AG04450 (cell line): ENCODE data around the gene SERPINA4. TPM values are rescaled to one million over a fixed set of nuclear protein-coding genes. Genes with fewer than 3 reads are reported as not detected.

Experiments used
- CTCF ChIA-PET: fragments of 300-600, 350-600 bp; formaldehyde crosslinking; extraction: SDS; loops from one replicate; lab custom pipeline; 2022; ENCODE audit warnings: antibody characterized with exemption, inconsistent platforms; lab: Charles Lee
- POLR2A ChIA-PET: fragments of 350-600 bp; formaldehyde crosslinking; extraction: SDS; loops from one replicate; lab custom pipeline; 2021; ENCODE audit warnings: antibody characterized with exemption, inconsistent platforms; lab: Yijun Ruan, JAX
- DNase-seq: peaks from one replicate; pipeline ENCODE4 v3.0.0-alpha.2; 2011; ENCODE audit warnings: low read depth, low spot score
- H3K27ac ChIP-seq: one replicate; pipeline ENCODE4 v1.5.1; 2012; ENCODE audit warnings: low read depth, low read length, control low read depth
- H3K27me3 ChIP-seq: one replicate; pipeline ENCODE4 v1.6.0; 2012; ENCODE audit warnings: low read length; ENCODE audit not compliant: control insufficient read depth, insufficient read depth
- H3K4me3 ChIP-seq: 2 replicates; pipeline ENCODE4 v1.5.1; 2011; ENCODE audit warnings: mild to moderate bottlenecking, low read depth, low read length, control low read depth
- H3K9me3 ChIP-seq: 2 replicates; pipeline ENCODE4 v1.5.1; 2012; ENCODE audit warnings: low read length; ENCODE audit not compliant: control insufficient read depth, insufficient read depth
- polyA plus RNA-seq: library from polyadenylated mRNA; depleted of rRNA; stranded (reverse); fragments of >200 nt; gene quantifications from 2 replicates; pipeline ENCODE4 v1.2.3, GENCODE V29; 2011
- TF ChIP-seq, protein P1 (sequence below): IDR thresholded peaks from 2 replicates; pipeline ENCODE4 v1.5.1; 2011; ENCODE audit warnings: low read depth, low read length, control low read depth, inconsistent platforms

The SERPINA4 gene
- polyA plus RNA-seq, 1 experiment = not detected

DNA sequence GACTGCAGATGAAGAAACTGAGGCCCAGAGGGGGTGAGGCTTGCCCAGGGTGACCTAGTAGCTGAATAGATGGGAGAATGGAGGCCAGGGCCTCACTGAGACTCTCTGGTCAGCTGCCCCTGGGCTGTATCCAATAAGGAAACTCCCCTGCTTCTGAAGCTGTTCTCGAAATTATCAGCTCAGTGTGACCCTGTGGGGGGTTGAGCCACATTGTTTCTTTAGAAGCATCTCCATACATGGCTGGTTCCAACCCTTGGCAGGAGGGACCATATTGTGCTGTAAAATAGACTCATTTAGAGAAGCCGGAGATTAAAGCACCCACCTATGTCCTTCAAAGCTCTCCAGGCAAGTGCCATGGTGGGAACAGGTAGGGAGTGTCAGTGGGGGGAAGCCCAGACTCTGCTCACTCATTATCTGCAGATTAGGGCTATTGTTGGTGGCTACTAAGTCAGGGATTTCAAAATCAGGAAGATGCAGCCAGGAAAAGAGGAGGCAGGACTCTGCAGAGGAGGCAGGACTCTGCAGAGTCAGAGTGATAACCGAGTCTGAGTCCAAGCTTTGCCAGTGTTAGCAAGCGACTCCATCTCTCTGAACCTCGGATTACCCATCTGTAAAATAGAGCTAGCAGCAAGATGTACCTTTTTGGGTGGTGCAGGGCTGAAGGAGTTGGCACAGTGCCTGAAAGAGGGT lies 23.5 kb downstream of the SERPINA4 start:
- no peaks in the 10 kb centered on the region for H3K9me3 ChIP-seq
- H3K27me3 ChIP-seq = peaks cover 15% of the 10 kb centered on the region
- H3K4me3 ChIP-seq = no peak overlapping the region
- no peak for DNase-seq
- ChIA-PET CTCF (interaction anchor here (1.2 kb wide), 1 partner anchor 15 kb away, joined by 3 read pairs; no protein-coding TSS in a partner anchor), POLR2A (no interaction called here)
- H3K27ac ChIP-seq = no peak overlapping the region
- TF ChIP-seq, protein P1, sequence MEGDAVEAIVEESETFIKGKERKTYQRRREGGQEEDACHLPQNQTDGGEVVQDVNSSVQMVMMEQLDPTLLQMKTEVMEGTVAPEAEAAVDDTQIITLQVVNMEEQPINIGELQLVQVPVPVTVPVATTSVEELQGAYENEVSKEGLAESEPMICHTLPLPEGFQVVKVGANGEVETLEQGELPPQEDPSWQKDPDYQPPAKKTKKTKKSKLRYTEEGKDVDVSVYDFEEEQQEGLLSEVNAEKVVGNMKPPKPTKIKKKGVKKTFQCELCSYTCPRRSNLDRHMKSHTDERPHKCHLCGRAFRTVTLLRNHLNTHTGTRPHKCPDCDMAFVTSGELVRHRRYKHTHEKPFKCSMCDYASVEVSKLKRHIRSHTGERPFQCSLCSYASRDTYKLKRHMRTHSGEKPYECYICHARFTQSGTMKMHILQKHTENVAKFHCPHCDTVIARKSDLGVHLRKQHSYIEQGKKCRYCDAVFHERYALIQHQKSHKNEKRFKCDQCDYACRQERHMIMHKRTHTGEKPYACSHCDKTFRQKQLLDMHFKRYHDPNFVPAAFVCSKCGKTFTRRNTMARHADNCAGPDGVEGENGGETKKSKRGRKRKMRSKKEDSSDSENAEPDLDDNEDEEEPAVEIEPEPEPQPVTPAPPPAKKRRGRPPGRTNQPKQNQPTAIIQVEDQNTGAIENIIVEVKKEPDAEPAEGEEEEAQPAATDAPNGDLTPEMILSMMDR = no peak

DNA sequence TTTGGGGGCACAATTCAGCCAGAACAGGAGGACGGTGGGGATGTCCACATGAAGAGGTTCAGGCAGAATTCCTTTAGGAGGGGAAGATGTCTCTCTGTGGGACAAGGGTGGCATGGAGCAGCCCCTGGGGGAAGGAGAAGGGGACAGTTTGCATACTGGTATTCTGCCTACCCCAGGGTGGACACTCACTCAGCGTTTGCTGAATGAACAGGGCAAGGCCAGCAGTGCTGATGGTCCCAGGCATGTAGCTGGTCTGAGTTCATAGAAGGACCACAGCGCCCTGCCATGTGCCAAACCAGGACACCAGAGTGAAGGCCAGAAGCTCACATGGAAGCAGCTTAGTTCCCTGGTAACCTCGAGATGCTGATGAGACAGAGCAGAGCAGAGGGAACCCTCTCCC lies 25.4 kb downstream of the SERPINA4 start:
- POLR2A ChIA-PET = interaction anchor here (0.6 kb wide), 1 partner anchor 14 kb away, joined by 3 read pairs; no protein-coding TSS in a partner anchor
- Histone ChIP-seq H3K27me3 (peaks cover 11% of the 10 kb centered on the region), H3K27ac (no peak overlapping the region), H3K9me3 (no peaks in the 10 kb centered on the region), H3K4me3 (no peak overlapping the region)
- CTCF ChIA-PET = interaction anchor here (1.1 kb wide), 1 partner anchor 571 kb away, joined by 3 read pairs; no protein-coding TSS in a partner anchor
- TF ChIP-seq, protein P1 = no peak
- no peak for DNase-seq

DNA sequence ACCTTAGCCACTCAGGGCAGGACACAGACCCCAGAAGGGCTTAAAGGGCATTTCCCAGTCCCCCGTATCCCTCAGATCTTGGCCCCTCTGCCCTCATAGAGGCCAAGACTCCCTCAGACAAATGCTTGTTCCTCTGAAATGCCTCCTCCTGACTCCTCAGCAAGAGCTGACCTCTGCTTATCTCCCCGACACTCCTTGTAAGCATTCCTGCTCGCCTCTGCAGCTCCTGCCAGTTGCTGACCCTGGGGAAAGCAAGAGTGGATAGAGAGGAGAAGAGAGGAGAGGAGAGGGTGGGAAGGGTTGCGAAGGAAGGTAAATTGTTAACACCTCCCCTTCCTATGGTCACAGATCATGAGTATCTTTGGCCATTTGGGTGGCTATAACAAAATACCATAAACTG lies 27.1 kb downstream of the SERPINA4 start:
- no peaks in the 10 kb centered on the region for H3K9me3 ChIP-seq
- CTCF ChIA-PET = no interaction called here

DNA sequence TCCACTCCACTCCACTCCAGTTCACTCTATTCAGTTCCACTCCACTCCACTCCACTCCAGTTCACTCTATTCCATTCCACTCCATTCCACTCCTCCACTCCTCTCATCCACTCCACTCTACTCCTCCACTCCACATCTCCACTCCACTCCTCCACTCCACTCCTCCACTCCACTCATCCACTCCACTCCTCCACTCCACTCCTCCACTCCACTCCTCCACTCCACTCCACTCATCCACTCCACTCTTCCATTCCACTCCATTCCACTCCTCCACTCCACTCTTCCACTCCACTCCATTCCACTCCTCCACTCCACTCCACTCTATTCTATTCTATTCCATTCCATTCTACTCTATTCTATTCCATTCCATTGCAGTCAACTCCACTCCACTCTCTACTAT lies 29.8 kb downstream of the SERPINA4 start:
- Histone ChIP-seq H3K27me3 (peaks cover 11% of the 10 kb centered on the region), H3K4me3 (no peak overlapping the region), H3K9me3 (no peaks in the 10 kb centered on the region), H3K27ac (no peak overlapping the region)
- TF ChIP-seq, protein P1 = no peak
- CTCF ChIA-PET = no interaction called here
- POLR2A ChIA-PET = no interaction called here
- no peak for DNase-seq

More for the DNA sequence above, 27.1 kb downstream of the SERPINA4 start:
- peaks cover 11% of the 10 kb centered on the region for H3K27me3 ChIP-seq
- H3K4me3 ChIP-seq = no peak overlapping the region
- POLR2A ChIA-PET = no interaction called here
- DNase-seq = no peak
- TF ChIP-seq, protein P1 = no peak
- H3K27ac ChIP-seq = no peak overlapping the region

DNA sequence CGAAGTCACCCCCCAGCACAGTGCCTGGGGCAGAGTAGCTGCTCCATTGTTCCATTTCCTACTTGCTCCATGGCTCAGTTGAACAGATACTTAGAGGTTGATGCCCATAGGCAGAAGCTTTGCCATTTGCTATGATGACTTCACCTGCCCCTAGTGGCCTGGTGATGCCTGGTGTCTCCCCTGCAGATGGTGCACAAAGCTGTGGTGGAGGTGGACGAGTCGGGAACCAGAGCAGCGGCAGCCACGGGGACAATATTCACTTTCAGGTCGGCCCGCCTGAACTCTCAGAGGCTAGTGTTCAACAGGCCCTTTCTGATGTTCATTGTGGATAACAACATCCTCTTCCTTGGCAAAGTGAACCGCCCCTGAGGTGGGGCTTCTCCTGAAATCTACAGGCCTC lies 30.6 kb downstream of the SERPINA4 start:
- H3K27ac ChIP-seq = no peak overlapping the region
- H3K27me3 ChIP-seq = peaks cover 11% of the 10 kb centered on the region
- POLR2A ChIA-PET = no interaction called here
- no peak for DNase-seq
- H3K9me3 ChIP-seq = no peaks in the 10 kb centered on the region
- CTCF ChIA-PET = interaction anchor here (1.7 kb wide), 1 partner anchor 43 kb away, joined by 4 read pairs; no protein-coding TSS in a partner anchor
- TF ChIP-seq, protein P1 = no peak
- H3K4me3 ChIP-seq = no peak overlapping the region
